SU-DHL-6 (cell line): ENCODE results near the gene KDM3B.
"Not testable (repeated sequence)": the region's sequence is repeated elsewhere in the genome, so short reads cannot be mapped to it uniquely, and the experiment has no call there.

Source experiments
- CTCF ChIP-seq: fragments of 200-600 bp; sonication (generic); IDR thresholded peaks from one replicate; pipeline ENCODE4 v1.5.1; 2017; ENCODE audit warnings: antibody characterized with exemption, mild to moderate bottlenecking, low read length, moderate library complexity; ENCODE audit not compliant: insufficient read depth, poor library complexity, severe bottlenecking
- EZH2phosphoT487 ChIP-seq: fragments of 200-600 bp; sonication (generic), shearing (Covaris generic); conservative IDR thresholded peaks from 2 replicates; pipeline ENCODE4 v1.6.1; 2018; ENCODE audit warnings: mild to moderate bottlenecking, antibody characterized with exemption, low read length, moderate library complexity, mixed read lengths

- not testable (repeated sequence) for TF ChIP-seq CTCF, EZH2phosphoT487
These were observed 37.4 kb downstream of the KDM3B start for GRCh38 chr5:138389911-138390310.
